D721Med (cell line): Measurements from ENCODE around the gene ZCCHC3.

Experiments used
- DNase-seq: peaks from one replicate; pipeline ENCODE4 v3.0.0; 2011; ENCODE audit warnings: low spot score; ENCODE audit not compliant: insufficient read length
- FAIRE-seq: peaks from 2 replicates; lab custom pipeline; 2011; peaks lifted over from hg19 to GRCh38; lab: Jason Lieb, UNC
- CTCF ChIP-seq: IDR thresholded peaks from 2 replicates; pipeline ENCODE4 v1.5.1; 2012; ENCODE audit warnings: mild to moderate bottlenecking, control low read depth; ENCODE audit not compliant: insufficient read depth; ENCODE audit errors: missing control alignments

Gene ZCCHC3

GRCh38 chr20:309306-309840 lies 12.0 kb downstream of the ZCCHC3 start:
- no peak for FAIRE-seq
- TF ChIP-seq CTCF: no peak
- no peak for DNase-seq

- DNase-seq (no peak), FAIRE-seq (no peak)
- TF ChIP-seq CTCF: no peak
Measured at GRCh38 chr20:309841-310644, 12.7 kb downstream of the ZCCHC3 start.

- FAIRE-seq: no peak
- no peak for DNase-seq
- TF ChIP-seq CTCF: no peak
Measured at GRCh38 chr20:310645-311044, 13.3 kb downstream of the ZCCHC3 start.

GRCh38 chr20:311609-312008 lies 14.2 kb downstream of the ZCCHC3 start:
- TF ChIP-seq CTCF: no peak
- no peak for FAIRE-seq
- DNase-seq: no peak

- FAIRE-seq (no peak), DNase-seq (no peak)
- no peak for TF ChIP-seq CTCF
Measured at GRCh38 chr20:312067-312466, 14.7 kb downstream of the ZCCHC3 start.

GRCh38 chr20:312866-313265 lies 15.5 kb downstream of the ZCCHC3 start:
- FAIRE-seq: no peak
- no peak for TF ChIP-seq CTCF
- DNase-seq: no peak

GRCh38 chr20:313402-313801 lies 16.0 kb downstream of the ZCCHC3 start:
- DNase-seq: no peak
- TF ChIP-seq CTCF: no peak
- FAIRE-seq: no peak
